MCF 10A (cell line): ENCODE data around the gene MSI2. TPM values are rescaled to one million over a fixed set of nuclear protein-coding genes. Genes with fewer than 3 reads are reported as not detected.
A peak's percentile ranks its signal among the peaks of the same experiment; 100 is the strongest.

Experiments
- BruUV-seq: library from RNA; stranded (reverse); fragments of 400-500 nt; replicated peaks from 2 replicates; lab custom pipeline; 2021; lab: Mats Ljungman, UMichigan
- CTCF ChIA-PET: fragments of 300-600 bp; sonication (Branson Sonifier 250); formaldehyde crosslinking; extraction: SDS; loops from one replicate; lab custom pipeline; 2021; ENCODE audit warnings: antibody characterized with exemption, inconsistent platforms; lab: Yijun Ruan, JAX
- POLR2A ChIA-PET: fragments of 300-600, 350-650 bp; sonication (Branson Sonifier 250); formaldehyde crosslinking; extraction: SDS; loops from one replicate; lab custom pipeline; 2020; ENCODE audit warnings: antibody characterized with exemption, inconsistent platforms; lab: Yijun Ruan, JAX
- DNase-seq: peaks from one replicate; pipeline ENCODE4 v3.0.0-alpha.2; 2018; ENCODE audit not compliant: unreplicated experiment
- H3K27ac Mint-ChIP-seq: one replicate; pipeline ENCODE4 v1.8.0; 2022; ENCODE audit warnings: mild to moderate bottlenecking, low read depth, mixed read lengths; ENCODE audit not compliant: unreplicated experiment
- H3K27me3 Mint-ChIP-seq: one replicate; pipeline ENCODE4 v1.8.0; 2022; ENCODE audit warnings: mixed read lengths; ENCODE audit not compliant: insufficient read depth, unreplicated experiment
- H3K36me3 Mint-ChIP-seq: one replicate; pipeline ENCODE4 v1.8.0; 2022; ENCODE audit warnings: mild to moderate bottlenecking, moderate library complexity, mixed read lengths; ENCODE audit not compliant: insufficient read depth, unreplicated experiment
- H3K4me1 Mint-ChIP-seq: one replicate; pipeline ENCODE4 v1.8.0; 2022; ENCODE audit warnings: mixed read lengths; ENCODE audit not compliant: insufficient read depth, unreplicated experiment
- H3K4me3 Mint-ChIP-seq: one replicate; pipeline ENCODE4 v1.8.0; 2022; ENCODE audit warnings: mild to moderate bottlenecking, moderate library complexity, mixed read lengths; ENCODE audit not compliant: unreplicated experiment
- H3K9me3 Mint-ChIP-seq: one replicate; pipeline ENCODE4 v1.8.0; 2022; ENCODE audit warnings: mixed read lengths; ENCODE audit not compliant: unreplicated experiment
- intact Hi-C: fragments of 100-400 bp; cut with micrococcal nuclease; formaldehyde crosslinking; loops from 2 replicates; pipeline ENCODE4 v1.14.1; 2022
- total RNA-seq: library from RNA; stranded (reverse); gene quantifications from 2 replicates; pipeline ENCODE4 v1.2.3, GENCODE V29; 2022
- TF ChIP-seq, protein P1 (sequence below): fragments of 200-600 bp; IDR thresholded peaks from one replicate; pipeline ENCODE4 v1.8.0; 2022; ENCODE audit warnings: antibody characterized with exemption, mild to moderate bottlenecking; ENCODE audit not compliant: unreplicated experiment

Gene MSI2
- total RNA-seq, 1 experiment from 2014 or later = 60.6 TPM

- ChIA-PET CTCF (interaction anchor here (0.7 to 3.2 kb wide), 3 partner anchors 26 to 397 kb away, joined by 3 to 12 read pairs (median 3); no protein-coding TSS in a partner anchor), POLR2A (interaction anchor here (0.5 to 1.1 kb wide), 2 partner anchors 9 to 166 kb away, joined by 3 to 6 read pairs; no protein-coding TSS in a partner anchor)
- DNase-seq = no peak
- no TSS peak for BruUV-seq
- Mint-ChIP-seq H3K27ac (no peak overlapping the region), H3K4me3 (no peak overlapping the region), H3K36me3 (peaks cover 18% of the 10 kb centered on the region), H3K9me3 (no peaks in the 10 kb centered on the region), H3K27me3 (no peaks in the 10 kb centered on the region), H3K4me1 (no peaks in the 10 kb centered on the region)
- intact Hi-C loops = no loop called here
- TF ChIP-seq, protein P1, sequence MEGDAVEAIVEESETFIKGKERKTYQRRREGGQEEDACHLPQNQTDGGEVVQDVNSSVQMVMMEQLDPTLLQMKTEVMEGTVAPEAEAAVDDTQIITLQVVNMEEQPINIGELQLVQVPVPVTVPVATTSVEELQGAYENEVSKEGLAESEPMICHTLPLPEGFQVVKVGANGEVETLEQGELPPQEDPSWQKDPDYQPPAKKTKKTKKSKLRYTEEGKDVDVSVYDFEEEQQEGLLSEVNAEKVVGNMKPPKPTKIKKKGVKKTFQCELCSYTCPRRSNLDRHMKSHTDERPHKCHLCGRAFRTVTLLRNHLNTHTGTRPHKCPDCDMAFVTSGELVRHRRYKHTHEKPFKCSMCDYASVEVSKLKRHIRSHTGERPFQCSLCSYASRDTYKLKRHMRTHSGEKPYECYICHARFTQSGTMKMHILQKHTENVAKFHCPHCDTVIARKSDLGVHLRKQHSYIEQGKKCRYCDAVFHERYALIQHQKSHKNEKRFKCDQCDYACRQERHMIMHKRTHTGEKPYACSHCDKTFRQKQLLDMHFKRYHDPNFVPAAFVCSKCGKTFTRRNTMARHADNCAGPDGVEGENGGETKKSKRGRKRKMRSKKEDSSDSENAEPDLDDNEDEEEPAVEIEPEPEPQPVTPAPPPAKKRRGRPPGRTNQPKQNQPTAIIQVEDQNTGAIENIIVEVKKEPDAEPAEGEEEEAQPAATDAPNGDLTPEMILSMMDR = no peak
Measured at GRCh38 chr17:57645950-57646665, 389.8 kb downstream of the MSI2 start.

- DNase-seq = no peak
- Mint-ChIP-seq H3K4me1 (no peaks in the 10 kb centered on the region), H3K9me3 (no peaks in the 10 kb centered on the region), H3K36me3 (peaks cover 13% of the 10 kb centered on the region), H3K27me3 (no peaks in the 10 kb centered on the region), H3K4me3 (no peak overlapping the region), H3K27ac (no peak overlapping the region)
- TF ChIP-seq, protein P1 = no peak
- BruUV-seq = no TSS peak
- POLR2A ChIA-PET = no interaction called here
- intact Hi-C loops = no loop called here
- CTCF ChIA-PET = interaction anchor here (0.6 to 3.2 kb wide), 2 partner anchors 22 to 23 kb away, joined by 3 to 12 read pairs; no protein-coding TSS in a partner anchor
Measured at GRCh38 chr17:57648720-57649119, 392.4 kb downstream of the MSI2 start.

DNA sequence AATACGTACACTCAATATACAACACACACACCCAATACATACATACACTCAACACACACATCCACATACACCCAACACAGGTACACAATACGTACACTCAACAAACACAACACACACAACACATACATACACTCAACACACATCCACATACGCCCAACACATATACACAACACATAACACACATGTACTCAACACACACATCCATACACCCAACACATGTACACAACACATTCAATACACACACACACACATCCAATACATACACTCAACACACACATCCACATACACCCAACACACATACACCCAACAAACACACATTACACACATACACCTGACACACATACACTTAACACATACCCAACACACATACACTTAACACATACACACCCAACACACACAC lies 392.9 kb downstream of the MSI2 start:
- no peaks in the 10 kb centered on the region for H3K9me3 Mint-ChIP-seq
- ChIA-PET CTCF (no interaction called here), POLR2A (no interaction called here)
- H3K27ac Mint-ChIP-seq = no peak overlapping the region
- intact Hi-C loops = no loop called here
- no peak for DNase-seq
- H3K4me1 Mint-ChIP-seq = no peaks in the 10 kb centered on the region
- H3K36me3 Mint-ChIP-seq = peaks cover 8% of the 10 kb centered on the region
- H3K27me3 Mint-ChIP-seq = no peaks in the 10 kb centered on the region
- BruUV-seq = no TSS peak
- TF ChIP-seq, protein P1 = no peak
- no peak overlapping the region for H3K4me3 Mint-ChIP-seq

GRCh38 chr17:57649731-57650484 lies 393.6 kb downstream of the MSI2 start:
- no peak overlapping the region for H3K27ac Mint-ChIP-seq
- intact Hi-C loops = no loop called here

More at GRCh38 chr17:57649731-57650484, 393.6 kb downstream of the MSI2 start:
- H3K4me1 Mint-ChIP-seq = no peaks in the 10 kb centered on the region
- POLR2A ChIA-PET = no interaction called here
- TF ChIP-seq, protein P1 = no peak
- no peaks in the 10 kb centered on the region for H3K9me3 Mint-ChIP-seq
- peaks cover 7% of the 10 kb centered on the region for H3K36me3 Mint-ChIP-seq
- H3K27me3 Mint-ChIP-seq = no peaks in the 10 kb centered on the region
- peak; percentile 25 for DNase-seq
- no peak overlapping the region for H3K4me3 Mint-ChIP-seq
- BruUV-seq = no TSS peak
- CTCF ChIA-PET = interaction anchor here (0.6 to 1.5 kb wide), 2 partner anchors 22 to 652 kb away, joined by 3 to 4 read pairs; no protein-coding TSS in a partner anchor
